GM18505 (cell line): Measurements from ENCODE around the gene SESN3.

ENCODE experiments used
- ATAC-seq: cut with Tn5 transposase; IDR thresholded peaks from one replicate; pipeline ENCODE4 v1.9.1; 2021; ENCODE audit not compliant: unreplicated experiment
- POLR2A ChIP-seq: IDR thresholded peaks from 4 replicates; pipeline ENCODE4 v1.6.1; 2011; ENCODE audit warnings: borderline replicate concordance; ENCODE audit not compliant: insufficient read depth, insufficient read length; ENCODE audit errors: extremely low read depth

The SESN3 gene

GRCh38 chr11:95121698-95122097 is 109.3 kb downstream of the SESN3 start:
- no peak for TF ChIP-seq POLR2A
- no peak for ATAC-seq

- no peak for TF ChIP-seq POLR2A
- no peak for ATAC-seq
Measured at GRCh38 chr11:95119361-95120060, 111.5 kb downstream of the SESN3 start.

GRCh38 chr11:95115597-95115996 is 115.4 kb downstream of the SESN3 start:
- ATAC-seq: no peak

More at GRCh38 chr11:95115597-95115996, 115.4 kb downstream of the SESN3 start:
- no peak for TF ChIP-seq POLR2A
